Sigmoid colon (tissue), 7 donors: ENCODE data around the gene CCDC171. TPM values are rescaled to one million over a fixed set of nuclear protein-coding genes. Genes with fewer than 3 reads are reported as not detected.

Source experiments
- DNase-seq: peaks from one replicate; pipeline ENCODE4 v3.0.0-alpha.2; 2019
- H3K27ac ChIP-seq, 4 donors: fragments of 200-600 bp; sonication (generic); one replicate each; pipeline ENCODE4 v1.5.1; 2016 to 2019; ENCODE audit warnings: mild to moderate bottlenecking in 1 of 4
- H3K27me3 ChIP-seq, 3 donors: fragments of 200-600 bp; sonication (generic); one replicate each; pipeline ENCODE4 v1.5.1; 2019; ENCODE audit warnings: mild to moderate bottlenecking in 1 of 3
- H3K36me3 ChIP-seq, 4 donors: fragments of 200-600 bp; sonication (generic); one replicate each; pipeline ENCODE4 v1.5.1; 2016 to 2019
- H3K4me1 ChIP-seq, 4 donors: fragments of 200-600 bp; sonication (generic); one replicate each; pipeline ENCODE4 v1.5.1; 2017 to 2019
- H3K4me3 ChIP-seq, 4 donors: fragments of 200-600 bp; sonication (generic); one replicate each; pipeline ENCODE4 v1.5.1; 2017 to 2019; ENCODE audit warnings: mild to moderate bottlenecking in 2 of 4, moderate library complexity in 1 of 4
- H3K9me3 ChIP-seq, 4 donors: fragments of 200-600 bp in 3 of 4; sonication (generic) in 3 of 4; one replicate each; pipeline versions ENCODE4 v1.5.1 to v1.6.1; 2013 to 2019
- CTCF ChIP-seq, 4 experiments: fragments of 450-650 bp in 3 of 4; fragments of 200-600 bp in 1 of 4; IDR thresholded peaks; one replicate each; pipeline ENCODE4 v1.5.1; 2016 to 2019; ENCODE audit warnings: antibody characterized with exemption in 4 of 4, mild to moderate bottlenecking in 3 of 4, moderate library complexity in 2 of 4
- EP300 ChIP-seq, 4 donors: sonication (generic); formaldehyde crosslinking; IDR thresholded peaks; one replicate each; pipeline ENCODE4 v1.6.1; 2017; ENCODE audit warnings: antibody characterized with exemption in 4 of 4
- POLR2A ChIP-seq, 2 donors: fragments of 450-650 bp; IDR thresholded peaks; one replicate each; pipeline ENCODE4 v1.6.1; 2016; ENCODE audit warnings: antibody characterized with exemption in 2 of 2, mild to moderate bottlenecking in 2 of 2, moderate library complexity in 2 of 2
- POLR2AphosphoS5 ChIP-seq, 4 donors: sonication (generic); formaldehyde crosslinking; IDR thresholded peaks; one replicate each; pipeline ENCODE4 v1.6.1; 2017; ENCODE audit warnings: antibody characterized with exemption in 4 of 4
- WGBS, 2 donors: extraction: QIAGEN DNeasy Blood & Tissue Kit; methylation state at CpG; one replicate each; pipeline ENCODE4 v1.1.7; 2013; 5-methylcytosine and 5-hydroxymethylcytosine counted together
- intact Hi-C: fragments of 100-400 bp; cut with DNase I; formaldehyde crosslinking; loops from one replicate; pipeline ENCODE4 v1.15.1; 2023
- polyA plus RNA-seq, 3 donors: library from polyadenylated mRNA; stranded (reverse); fragments of 200-250 nt; gene quantifications; one replicate each; pipeline ENCODE4 v1.2.3, GENCODE V29; 2013
- total RNA-seq, 4 donors: library from RNA; depleted of rRNA; stranded (reverse); fragments of >200 nt; gene quantifications; one replicate each; pipeline ENCODE4 v1.1.0, GENCODE V29; 2016
- donor health status: healthy with polysubstance abuse.
- donor health status: Bipolar disorder and iron deficiency.
- donor health status: healthy.

CCDC171 gene
- total and polyA plus RNA-seq, 7 donors: 0.46 to 6.1 (median 2.9) TPM

DNA sequence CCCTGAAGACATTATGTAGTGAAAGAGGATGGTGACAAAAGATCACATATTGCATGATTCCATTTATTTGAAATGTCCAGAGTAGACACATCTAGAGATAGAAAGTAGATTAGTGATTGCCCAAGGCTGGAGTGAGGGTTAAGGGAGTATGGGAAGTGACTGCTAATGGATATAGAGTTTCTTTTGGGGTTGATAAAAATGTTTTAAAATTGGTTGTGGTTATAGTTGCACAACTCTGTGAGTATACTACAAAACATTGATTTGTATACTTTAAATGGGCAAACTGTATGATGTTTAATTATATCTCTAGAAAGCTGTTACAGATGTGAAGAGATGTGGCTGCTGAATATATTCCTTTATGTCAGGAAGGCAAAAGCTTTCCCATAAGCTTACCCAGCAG lies 202.8 kb downstream of the CCDC171 start:
- DNase-seq: no peak
- no peak overlapping the region for H3K27ac ChIP-seq
- intact Hi-C loops: no loop called here
- no peaks in the 10 kb centered on the region for H3K4me1 ChIP-seq
- H3K27me3 ChIP-seq: no peaks in the 10 kb centered on the region
- no peak for TF ChIP-seq POLR2AphosphoS5 (IDR thresholded peaks at IDR 0.05)
- peaks cover 0 to 3% (median 0%) of the 10 kb centered on the region in 4 donors for H3K9me3 ChIP-seq
- no peak overlapping the region for H3K4me3 ChIP-seq
- no peaks in the 10 kb centered on the region for H3K36me3 ChIP-seq

DNA sequence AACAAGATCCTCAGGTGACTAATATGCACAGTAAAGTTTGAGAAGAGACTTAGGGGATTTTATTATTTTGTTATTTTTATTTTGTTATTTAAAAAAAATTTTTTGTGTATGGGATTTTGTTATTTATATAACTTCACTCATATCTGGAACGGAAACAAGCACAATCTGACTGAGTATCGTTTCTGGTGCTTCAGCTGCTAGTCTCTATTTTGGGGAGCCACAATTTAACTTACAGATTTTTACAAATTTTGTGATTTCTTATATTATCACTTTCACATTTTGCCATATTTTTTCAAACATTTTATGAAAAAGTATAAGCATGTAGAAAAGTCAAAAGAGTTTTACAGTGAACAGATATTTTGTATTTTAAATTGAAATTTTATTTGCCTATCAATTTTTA lies 208.7 kb downstream of the CCDC171 start:
- Histone ChIP-seq H3K4me3 (no peak overlapping the region), H3K27ac (no peak overlapping the region), H3K27me3 (no peaks in the 10 kb centered on the region), H3K9me3 (no peaks in the 10 kb centered on the region), H3K36me3 (no peaks in the 10 kb centered on the region), H3K4me1 (no peaks in the 10 kb centered on the region)
- no peak for DNase-seq
- WGBS, 2 donors: 74 to 94% methylated on average over 2 of the region's 2 CpGs
- intact Hi-C loops: no loop called here
- TF ChIP-seq EP300 (IDR thresholded peaks at IDR 0.05) (no peak), CTCF (IDR thresholded peaks at IDR 0.05) (no peak), POLR2AphosphoS5 (IDR thresholded peaks at IDR 0.05) (no peak), POLR2A (IDR thresholded peaks at IDR 0.05) (no peak)

GRCh38 chr9:15763371-15763770 lies 210.5 kb downstream of the CCDC171 start:
- Histone ChIP-seq H3K27ac (no peak overlapping the region), H3K4me1 (no peaks in the 10 kb centered on the region), H3K27me3 (no peaks in the 10 kb centered on the region), H3K9me3 (no peaks in the 10 kb centered on the region), H3K4me3 (no peak overlapping the region), H3K36me3 (no peaks in the 10 kb centered on the region)
- WGBS, 2 donors: 91% methylated on average over 1 of the region's 1 CpG
- no peak for DNase-seq
- no peak for TF ChIP-seq CTCF (IDR thresholded peaks at IDR 0.05)
- no peak for TF ChIP-seq POLR2AphosphoS5 (IDR thresholded peaks at IDR 0.05)
- intact Hi-C loops: no loop called here

- no peaks in the 10 kb centered on the region for H3K9me3 ChIP-seq
- H3K27me3 ChIP-seq: no peaks in the 10 kb centered on the region
- H3K4me3 ChIP-seq: no peak overlapping the region
- WGBS, 2 donors: 89 to 92% methylated on average over 2 of the region's 2 CpGs
- no peak for DNase-seq
- intact Hi-C loops: no loop called here
- H3K36me3 ChIP-seq: no peaks in the 10 kb centered on the region
- H3K27ac ChIP-seq: no peak overlapping the region
- H3K4me1 ChIP-seq: no peaks in the 10 kb centered on the region
- TF ChIP-seq POLR2A (IDR thresholded peaks at IDR 0.05) (no peak), POLR2AphosphoS5 (IDR thresholded peaks at IDR 0.05) (no peak), CTCF (IDR thresholded peaks at IDR 0.05) (no peak), EP300 (IDR thresholded peaks at IDR 0.05) (no peak)
These were observed 211.3 kb downstream of the CCDC171 start for GRCh38 chr9:15764131-15764530.

- 64 to 84% methylated on average over 5 of the region's 5 CpGs for WGBS, 2 donors
- no peak overlapping the region for H3K27ac ChIP-seq
- H3K36me3 ChIP-seq: no peaks in the 10 kb centered on the region
- no peak overlapping the region for H3K4me3 ChIP-seq
- TF ChIP-seq POLR2AphosphoS5 (IDR thresholded peaks at IDR 0.05) (no peak), CTCF (IDR thresholded peaks at IDR 0.05) (no peak), EP300 (IDR thresholded peaks at IDR 0.05) (no peak), POLR2A (IDR thresholded peaks at IDR 0.05) (no peak)
- no peak for DNase-seq
- H3K9me3 ChIP-seq: no peaks in the 10 kb centered on the region
- H3K27me3 ChIP-seq: no peaks in the 10 kb centered on the region
- intact Hi-C loops: no loop called here
- no peaks in the 10 kb centered on the region for H3K4me1 ChIP-seq
These were observed 216.7 kb downstream of the CCDC171 start for GRCh38 chr9:15769547-15769946.
